Activated naive CD8-positive, alpha-beta T cell (primary cell): ENCODE results near the gene CEMIP.

Source experiments
- H3K27ac Mint-ChIP-seq: one replicate; pipeline ENCODE4 v1.8.0; 2021; ENCODE audit warnings: mixed read lengths
- H3K27me3 Mint-ChIP-seq: one replicate; pipeline ENCODE4 v1.8.0; 2021; ENCODE audit warnings: mixed read lengths
- H3K36me3 Mint-ChIP-seq: one replicate; pipeline ENCODE4 v1.8.0; 2021; ENCODE audit warnings: mixed read lengths
- H3K4me1 Mint-ChIP-seq: one replicate; pipeline ENCODE4 v1.8.0; 2021; ENCODE audit warnings: low read depth, mixed read lengths
- H3K4me3 Mint-ChIP-seq: one replicate; pipeline ENCODE4 v1.8.0; 2021; ENCODE audit warnings: mild to moderate bottlenecking, mixed read lengths
- H3K9me3 Mint-ChIP-seq: one replicate; pipeline ENCODE4 v1.8.0; 2021; ENCODE audit warnings: low read depth, mixed read lengths

Gene CEMIP

GRCh38 chr15:80855206-80855605 lies 76.0 kb downstream of the CEMIP start:
- Mint-ChIP-seq H3K9me3 (no peaks in the 10 kb centered on the region), H3K27ac (no peak overlapping the region), H3K27me3 (no peaks in the 10 kb centered on the region), H3K36me3 (no peaks in the 10 kb centered on the region), H3K4me1 (peaks cover 25% of the 10 kb centered on the region), H3K4me3 (no peak overlapping the region)

DNA sequence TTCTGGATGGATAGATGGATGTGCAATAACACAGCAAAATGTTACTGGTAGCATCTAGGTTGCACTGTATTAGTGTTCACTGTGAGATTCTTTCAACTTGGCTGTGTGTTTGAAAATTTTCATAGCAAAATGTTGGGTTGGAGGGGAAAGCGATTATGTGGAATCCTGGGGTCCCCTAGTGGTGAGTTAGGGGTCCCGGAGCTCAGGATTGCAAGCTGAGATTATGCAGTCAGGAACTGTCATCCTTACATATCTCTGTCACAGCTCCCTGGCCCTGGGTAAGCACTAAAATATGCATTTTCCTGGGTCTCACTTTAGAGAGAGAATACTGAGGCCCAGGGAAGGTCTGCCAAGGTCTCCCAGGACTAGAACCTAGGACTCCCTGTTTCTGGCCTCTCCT lies 77.2 kb downstream of the CEMIP start:
- Mint-ChIP-seq H3K27ac (no peak overlapping the region), H3K9me3 (no peaks in the 10 kb centered on the region), H3K4me3 (no peak overlapping the region), H3K36me3 (no peaks in the 10 kb centered on the region), H3K4me1 (peaks cover 25% of the 10 kb centered on the region), H3K27me3 (no peaks in the 10 kb centered on the region)

- H3K27ac Mint-ChIP-seq, result no peak overlapping the region
- no peaks in the 10 kb centered on the region for H3K9me3 Mint-ChIP-seq
- H3K36me3 Mint-ChIP-seq, result no peaks in the 10 kb centered on the region
- peaks cover 25% of the 10 kb centered on the region for H3K4me1 Mint-ChIP-seq
- no peak overlapping the region for H3K4me3 Mint-ChIP-seq
- H3K27me3 Mint-ChIP-seq, result no peaks in the 10 kb centered on the region
These were observed 77.7 kb downstream of the CEMIP start for GRCh38 chr15:80856809-80857377.

DNA sequence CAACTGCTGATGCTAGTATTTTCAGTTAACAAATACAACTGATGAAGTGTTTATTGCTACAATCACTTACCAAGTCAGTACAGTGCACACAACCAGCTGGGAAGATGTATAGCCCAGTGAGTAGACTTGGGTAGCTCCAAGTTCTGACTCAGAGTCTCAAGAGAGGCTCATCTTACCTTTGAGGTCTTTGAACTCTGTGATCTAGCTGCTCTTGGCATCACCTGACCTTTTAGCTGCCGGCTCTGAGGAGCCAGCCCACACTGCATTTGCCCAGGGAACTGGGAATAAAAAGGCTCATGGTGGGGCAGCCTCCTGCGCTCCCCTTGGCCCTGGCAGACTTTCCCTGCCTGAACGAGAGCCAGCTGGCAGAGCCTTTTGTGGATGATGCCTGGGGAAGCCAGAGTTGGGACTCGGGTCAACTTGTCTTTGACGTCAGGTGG lies 82.6 kb downstream of the CEMIP start:
- no peak overlapping the region for H3K4me3 Mint-ChIP-seq
- H3K27me3 Mint-ChIP-seq, result no peaks in the 10 kb centered on the region
- H3K9me3 Mint-ChIP-seq, result no peaks in the 10 kb centered on the region

DNA sequence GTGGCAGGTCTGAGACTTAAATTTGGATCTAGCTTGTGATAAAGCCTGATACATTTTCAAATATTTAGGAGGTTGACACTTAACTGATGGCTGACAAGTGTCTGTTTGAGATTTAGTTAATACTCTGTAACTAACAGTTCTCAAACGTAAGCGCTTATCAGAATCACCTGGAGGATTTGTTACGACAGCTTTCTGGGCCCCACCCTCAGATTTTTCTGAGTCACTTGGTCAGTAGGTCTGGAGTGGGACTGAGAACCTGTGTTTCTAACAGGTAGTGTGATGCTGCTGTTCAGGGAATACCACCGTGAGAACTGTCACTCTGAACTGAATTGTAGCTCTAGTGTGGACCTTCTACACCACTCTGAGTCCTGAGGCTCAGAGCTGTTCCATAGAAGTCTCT lies 85.5 kb downstream of the CEMIP start:
- Mint-ChIP-seq H3K36me3 (no peaks in the 10 kb centered on the region), H3K4me3 (no peak overlapping the region), H3K27me3 (no peaks in the 10 kb centered on the region), H3K4me1 (no peaks in the 10 kb centered on the region), H3K27ac (no peak overlapping the region), H3K9me3 (no peaks in the 10 kb centered on the region)

More for the DNA sequence above, 82.6 kb downstream of the CEMIP start:
- H3K27ac Mint-ChIP-seq, result no peak overlapping the region
- H3K4me1 Mint-ChIP-seq, result peaks cover 16% of the 10 kb centered on the region
- H3K36me3 Mint-ChIP-seq, result no peaks in the 10 kb centered on the region

GRCh38 chr15:80866936-80867335 lies 87.8 kb downstream of the CEMIP start:
- Mint-ChIP-seq H3K9me3 (no peaks in the 10 kb centered on the region), H3K4me3 (no peak overlapping the region), H3K27ac (no peak overlapping the region), H3K4me1 (no peaks in the 10 kb centered on the region), H3K36me3 (no peaks in the 10 kb centered on the region), H3K27me3 (no peaks in the 10 kb centered on the region)

DNA sequence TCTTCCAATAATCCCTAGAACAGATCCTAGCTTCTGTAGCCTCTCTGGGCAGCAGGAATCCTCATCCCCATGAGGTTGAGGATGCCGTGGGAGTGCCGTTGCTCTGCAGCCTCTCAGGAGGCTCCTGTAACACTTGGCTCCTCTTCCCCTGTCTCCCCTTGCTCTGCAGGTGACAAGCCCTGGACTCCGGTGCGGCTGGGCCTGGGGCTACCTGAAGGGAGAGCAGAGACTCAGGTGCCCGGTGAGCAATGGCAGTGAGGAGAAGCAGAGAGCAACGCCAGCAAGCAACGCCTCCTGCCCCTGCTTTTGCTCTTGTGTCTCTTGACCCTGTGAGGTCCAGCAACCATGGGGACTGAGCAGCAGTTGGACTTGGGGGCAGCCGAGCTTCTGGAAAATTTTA lies 91.2 kb downstream of the CEMIP start:
- no peaks in the 10 kb centered on the region for H3K27me3 Mint-ChIP-seq
- H3K36me3 Mint-ChIP-seq, result peaks cover 3% of the 10 kb centered on the region
- H3K27ac Mint-ChIP-seq, result no peak overlapping the region
- H3K4me3 Mint-ChIP-seq, result no peak overlapping the region
- H3K4me1 Mint-ChIP-seq, result no peaks in the 10 kb centered on the region
- no peaks in the 10 kb centered on the region for H3K9me3 Mint-ChIP-seq

- H3K27ac Mint-ChIP-seq, result no peak overlapping the region
- peaks cover 3% of the 10 kb centered on the region for H3K36me3 Mint-ChIP-seq
- H3K9me3 Mint-ChIP-seq, result no peaks in the 10 kb centered on the region
- no peaks in the 10 kb centered on the region for H3K27me3 Mint-ChIP-seq
- no peak overlapping the region for H3K4me3 Mint-ChIP-seq
- H3K4me1 Mint-ChIP-seq, result no peaks in the 10 kb centered on the region
These were observed 91.7 kb downstream of the CEMIP start for GRCh38 chr15:80870893-80871292.

DNA sequence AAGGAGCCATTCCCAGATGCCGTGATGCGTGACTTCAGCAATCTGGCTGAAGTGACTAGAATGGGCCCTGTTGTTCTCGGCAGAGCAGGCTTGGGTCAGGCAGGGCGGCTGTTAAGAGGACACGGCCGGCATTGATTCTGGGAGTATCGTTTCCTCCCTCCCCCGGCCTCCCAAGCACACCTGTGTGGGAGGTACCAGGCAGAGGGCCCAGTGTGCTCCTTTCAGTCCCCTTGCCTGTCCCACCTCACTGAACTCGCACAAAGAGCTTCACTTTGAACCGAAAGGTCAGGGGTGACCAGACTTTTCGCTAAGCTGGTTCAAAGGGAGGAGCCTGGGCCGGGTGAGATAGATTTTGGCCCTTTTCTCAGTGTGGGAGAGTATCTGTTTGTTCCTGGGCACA lies 92.7 kb downstream of the CEMIP start:
- H3K27ac Mint-ChIP-seq, result no peak overlapping the region
- no peaks in the 10 kb centered on the region for H3K27me3 Mint-ChIP-seq
- no peaks in the 10 kb centered on the region for H3K9me3 Mint-ChIP-seq
- no peaks in the 10 kb centered on the region for H3K4me1 Mint-ChIP-seq
- no peak overlapping the region for H3K4me3 Mint-ChIP-seq
- H3K36me3 Mint-ChIP-seq, result peaks cover 3% of the 10 kb centered on the region

DNA sequence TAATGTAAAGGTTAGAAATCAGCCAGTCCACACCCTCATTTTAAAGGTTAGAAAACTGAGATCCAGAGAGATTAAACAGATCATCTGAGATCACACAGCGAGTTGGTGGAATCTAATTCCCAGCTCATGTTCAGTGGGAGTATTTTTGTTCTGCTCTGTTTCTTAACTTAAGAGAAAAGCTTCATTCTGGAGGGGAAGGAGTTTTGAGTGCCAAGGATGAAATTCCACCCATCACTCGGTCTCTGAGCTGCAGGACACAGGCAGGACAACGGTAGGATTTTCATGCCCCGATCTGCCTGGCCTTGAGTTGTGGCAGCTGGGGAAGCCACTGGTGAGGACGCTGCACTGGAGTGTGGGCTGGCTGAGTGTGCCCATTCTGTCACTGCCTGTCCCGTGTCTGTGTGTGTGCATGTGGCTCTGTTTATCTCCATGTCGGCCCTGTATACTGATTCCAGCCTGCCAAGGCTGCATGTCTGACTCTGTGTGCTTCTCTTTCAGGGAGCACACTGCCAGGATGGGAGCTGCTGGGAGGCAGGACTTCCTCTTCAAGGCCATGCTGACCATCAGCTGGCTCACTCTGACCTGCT lies 94.3 kb downstream of the CEMIP start:
- Mint-ChIP-seq H3K4me3 (no peak overlapping the region), H3K27ac (no peak overlapping the region), H3K9me3 (no peaks in the 10 kb centered on the region), H3K4me1 (no peaks in the 10 kb centered on the region), H3K36me3 (peaks cover 3% of the 10 kb centered on the region), H3K27me3 (peaks cover 5% of the 10 kb centered on the region)

DNA sequence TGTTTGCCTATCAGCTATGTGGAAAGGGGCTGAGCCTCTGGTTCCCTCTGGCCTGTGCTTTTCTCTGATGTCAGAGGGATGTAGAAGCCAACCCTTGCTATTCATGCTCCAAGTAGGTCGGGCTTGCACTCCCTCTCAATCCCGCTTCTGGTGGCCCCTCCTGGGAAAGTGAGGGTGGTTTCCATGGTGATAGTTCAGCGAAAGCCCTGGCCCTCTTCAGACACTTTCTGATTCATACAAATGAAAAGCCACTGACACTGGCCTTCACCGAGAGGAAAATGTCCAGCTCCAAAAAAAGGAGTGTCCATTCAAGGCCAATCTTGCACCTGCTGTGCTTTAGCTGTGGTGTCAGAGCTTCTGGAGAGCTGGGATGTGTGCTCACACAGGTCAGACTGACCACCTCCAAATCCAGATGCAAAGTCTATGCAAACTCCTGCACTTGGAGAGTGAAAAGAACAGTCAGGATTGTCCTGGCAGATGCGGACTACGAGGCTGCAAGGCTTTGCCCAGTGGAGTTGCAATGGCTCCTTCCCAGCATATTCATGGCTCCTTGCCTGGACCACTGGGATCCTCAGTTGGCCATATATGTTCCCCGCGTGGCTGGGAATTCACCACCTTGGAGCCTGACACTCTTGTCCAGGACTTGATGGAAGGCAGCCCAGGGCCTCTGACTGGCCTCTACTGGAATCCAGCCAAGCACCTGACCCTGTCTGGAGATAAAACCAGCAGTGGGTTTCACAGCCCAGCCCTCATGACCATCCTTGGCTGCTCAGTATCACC lies 96.6 kb downstream of the CEMIP start:
- H3K9me3 Mint-ChIP-seq, result no peaks in the 10 kb centered on the region
- H3K27ac Mint-ChIP-seq, result no peak overlapping the region
- peaks cover 5% of the 10 kb centered on the region for H3K27me3 Mint-ChIP-seq
- peaks cover 3% of the 10 kb centered on the region for H3K36me3 Mint-ChIP-seq
- no peak overlapping the region for H3K4me3 Mint-ChIP-seq
- H3K4me1 Mint-ChIP-seq, result no peaks in the 10 kb centered on the region

DNA sequence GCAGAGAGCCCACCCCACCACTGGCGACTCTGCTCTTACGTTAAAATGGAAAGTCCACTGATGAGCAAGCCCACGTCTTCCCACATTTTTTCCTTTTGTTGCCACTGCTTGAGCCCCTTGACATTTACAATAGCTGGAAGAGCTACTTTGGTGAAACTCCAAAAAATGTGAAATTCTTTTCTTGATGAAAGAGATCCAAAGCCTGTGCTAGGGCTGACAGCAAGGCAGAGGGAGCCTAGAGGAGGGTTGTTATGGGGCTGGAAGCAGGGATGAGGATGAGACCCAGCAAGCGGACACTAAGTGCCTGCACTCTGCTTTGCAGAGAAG lies 97.1 kb downstream of the CEMIP start:
- no peak overlapping the region for H3K4me3 Mint-ChIP-seq
- no peaks in the 10 kb centered on the region for H3K9me3 Mint-ChIP-seq
- peaks cover 3% of the 10 kb centered on the region for H3K36me3 Mint-ChIP-seq
- H3K4me1 Mint-ChIP-seq, result no peaks in the 10 kb centered on the region
- peaks cover 5% of the 10 kb centered on the region for H3K27me3 Mint-ChIP-seq
- H3K27ac Mint-ChIP-seq, result no peak overlapping the region

DNA sequence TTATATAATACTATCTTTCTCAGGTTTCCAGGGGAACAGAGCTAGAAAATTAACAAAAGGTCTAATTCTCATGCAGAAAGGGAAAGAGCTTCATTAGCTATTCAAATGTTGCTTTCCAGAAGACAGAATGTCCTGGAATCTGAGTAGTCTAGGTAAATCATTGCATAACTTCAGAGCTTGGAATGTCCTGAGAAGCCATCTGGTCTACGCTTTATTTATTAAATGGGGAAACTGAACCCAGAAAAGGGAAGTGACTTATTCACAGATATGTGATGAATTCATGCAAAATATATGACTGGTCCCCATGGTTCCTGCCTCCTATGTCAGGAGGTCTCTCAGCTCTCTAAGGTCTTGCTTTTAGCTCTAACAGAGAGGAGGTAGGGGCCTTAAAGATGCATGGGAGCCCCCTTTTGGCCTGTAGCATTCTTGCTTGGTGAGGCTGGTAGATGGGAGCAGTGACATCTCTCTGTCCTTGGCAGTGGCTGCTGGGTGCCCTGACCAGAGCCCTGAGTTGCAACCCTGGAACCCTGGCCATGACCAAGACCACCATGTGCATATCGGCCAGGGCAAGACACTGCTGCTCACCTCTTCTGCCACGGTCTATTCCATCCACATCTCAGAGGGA lies 99.2 kb downstream of the CEMIP start:
- Mint-ChIP-seq H3K36me3 (peaks cover 3% of the 10 kb centered on the region), H3K4me3 (no peak overlapping the region), H3K27ac (no peak overlapping the region), H3K4me1 (no peaks in the 10 kb centered on the region), H3K9me3 (no peaks in the 10 kb centered on the region), H3K27me3 (peaks cover 5% of the 10 kb centered on the region)

GRCh38 chr15:80878867-80879250 lies 99.7 kb downstream of the CEMIP start:
- Mint-ChIP-seq H3K27ac (no peak overlapping the region), H3K27me3 (peaks cover 5% of the 10 kb centered on the region), H3K4me3 (no peak overlapping the region), H3K9me3 (no peaks in the 10 kb centered on the region), H3K36me3 (peaks cover 3% of the 10 kb centered on the region), H3K4me1 (no peaks in the 10 kb centered on the region)

- Mint-ChIP-seq H3K36me3 (no peaks in the 10 kb centered on the region), H3K4me1 (no peaks in the 10 kb centered on the region), H3K4me3 (no peak overlapping the region), H3K9me3 (no peaks in the 10 kb centered on the region), H3K27ac (no peak overlapping the region), H3K27me3 (peaks cover 5% of the 10 kb centered on the region)
These were observed 100.9 kb downstream of the CEMIP start for GRCh38 chr15:80880086-80880485.
